ENCODE measurements around the gene ZNF774. TPM values are rescaled to one million over a fixed set of nuclear protein-coding genes. Genes with fewer than 3 reads are reported as not detected.
"Not testable (repeated sequence)": the region's sequence is repeated elsewhere in the genome, so short reads cannot be mapped to it uniquely, and the experiment has no call there.

Gene ZNF774
- total RNA-seq, 1 donor from 2014 or later = 3.2 TPM

GRCh38 chr15:90402767-90403166 lies 50.7 kb downstream of the ZNF774 start:
- H3K36me3 Mint-ChIP-seq (ENCODE audit: low read depth) = peaks cover 2% of the 10 kb centered on the region
- no peaks in the 10 kb centered on the region for H3K27me3 Mint-ChIP-seq (ENCODE audit: low read depth)
- no peak for DNase-seq (ENCODE audit: low spot score)
- H3K4me3 Mint-ChIP-seq (ENCODE audit: unreplicated experiment) = peak overlapping the region; percentile 29
- peak overlapping the region; percentile 96 for H3K27ac Mint-ChIP-seq (ENCODE audit: unreplicated experiment)
- H3K9me3 Mint-ChIP-seq (ENCODE audit: low read depth) = no peaks in the 10 kb centered on the region
- H3K4me1 Mint-ChIP-seq (ENCODE audit: low read depth) = peaks cover 83% of the 10 kb centered on the region
- TF ChIP-seq CTCF (IDR thresholded peaks at IDR 0.05) = no peak

- Mint-ChIP-seq H3K27me3 (ENCODE audit: low read depth) (no peaks in the 10 kb centered on the region), H3K4me3 (ENCODE audit: unreplicated experiment) (no peak overlapping the region), H3K36me3 (ENCODE audit: low read depth) (peaks cover 6% of the 10 kb centered on the region), H3K27ac (ENCODE audit: unreplicated experiment) (peak overlapping the region; percentile 95), H3K4me1 (ENCODE audit: low read depth) (peaks cover 91% of the 10 kb centered on the region), H3K9me3 (ENCODE audit: low read depth) (peaks cover 3% of the 10 kb centered on the region)
- DNase-seq (ENCODE audit: low spot score) = no peak
- TF ChIP-seq CTCF (IDR thresholded peaks at IDR 0.05) = no peak
These were observed 53.0 kb downstream of the ZNF774 start for GRCh38 chr15:90405055-90405607.

DNA sequence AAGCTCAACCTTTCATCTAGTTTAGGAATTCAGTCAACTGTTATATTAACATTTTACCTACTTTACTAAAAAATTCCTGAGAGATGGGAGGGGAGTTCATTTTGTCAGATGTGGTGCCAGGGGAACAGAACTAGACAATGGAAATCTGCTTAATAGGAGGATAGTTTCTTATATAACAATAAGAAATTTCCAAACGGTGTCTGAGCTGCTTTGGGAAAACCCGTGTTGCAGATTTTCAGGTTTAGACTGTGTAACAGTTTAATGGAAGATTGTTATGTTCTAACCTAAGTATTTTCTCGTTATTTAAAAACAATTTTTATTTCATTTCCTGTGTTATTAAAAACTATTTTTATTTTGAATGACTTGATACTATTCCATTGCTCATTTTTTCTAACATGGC lies 55.3 kb downstream of the ZNF774 start:
- peaks cover 3% of the 10 kb centered on the region for H3K9me3 Mint-ChIP-seq (ENCODE audit: low read depth)
- DNase-seq (ENCODE audit: low spot score) = no peak
- H3K4me1 Mint-ChIP-seq (ENCODE audit: low read depth) = peaks cover 77% of the 10 kb centered on the region
- H3K36me3 Mint-ChIP-seq (ENCODE audit: low read depth) = peaks cover 9% of the 10 kb centered on the region
- H3K27ac Mint-ChIP-seq (ENCODE audit: unreplicated experiment) = peak overlapping the region; percentile 95
- no peaks in the 10 kb centered on the region for H3K27me3 Mint-ChIP-seq (ENCODE audit: low read depth)
- no peak for TF ChIP-seq CTCF (IDR thresholded peaks at IDR 0.05)
- H3K4me3 Mint-ChIP-seq (ENCODE audit: unreplicated experiment) = no peak overlapping the region

GRCh38 chr15:90407871-90408317 lies 55.8 kb downstream of the ZNF774 start:
- Mint-ChIP-seq H3K9me3 (ENCODE audit: low read depth) (peaks cover 3% of the 10 kb centered on the region), H3K4me1 (ENCODE audit: low read depth) (peaks cover 77% of the 10 kb centered on the region), H3K4me3 (ENCODE audit: unreplicated experiment) (no peak overlapping the region), H3K27me3 (ENCODE audit: low read depth) (no peaks in the 10 kb centered on the region), H3K36me3 (ENCODE audit: low read depth) (peaks cover 9% of the 10 kb centered on the region), H3K27ac (ENCODE audit: unreplicated experiment) (peak overlapping the region; percentile 95)
- no peak for TF ChIP-seq CTCF (IDR thresholded peaks at IDR 0.05)
- DNase-seq (ENCODE audit: low spot score) = no peak

DNA sequence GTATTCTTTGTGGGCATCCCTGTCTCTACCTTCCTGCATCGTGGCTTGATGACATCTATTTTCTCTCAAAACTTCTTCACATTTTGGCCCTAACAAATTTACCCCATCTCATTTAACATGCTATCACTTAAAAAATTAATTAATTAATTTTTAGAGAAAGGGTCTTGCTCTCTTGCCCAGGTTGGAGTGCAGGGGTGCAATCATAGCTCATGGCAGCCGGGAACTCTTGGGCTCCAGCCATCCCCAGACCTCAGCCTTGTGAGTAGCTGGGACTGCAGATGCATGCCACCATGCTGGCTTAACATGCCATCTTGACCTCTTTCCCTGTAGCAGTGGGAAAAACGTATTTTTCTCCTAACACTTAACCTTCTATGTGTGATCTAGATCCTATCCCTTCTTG lies 56.6 kb downstream of the ZNF774 start:
- no peak for TF ChIP-seq CTCF (IDR thresholded peaks at IDR 0.05)
- no peak for DNase-seq (ENCODE audit: low spot score)
- Mint-ChIP-seq H3K9me3 (ENCODE audit: low read depth) (peaks cover 3% of the 10 kb centered on the region), H3K27ac (ENCODE audit: unreplicated experiment) (no peak overlapping the region), H3K4me3 (ENCODE audit: unreplicated experiment) (no peak overlapping the region), H3K27me3 (ENCODE audit: low read depth) (no peaks in the 10 kb centered on the region), H3K36me3 (ENCODE audit: low read depth) (peaks cover 9% of the 10 kb centered on the region), H3K4me1 (ENCODE audit: low read depth) (peaks cover 78% of the 10 kb centered on the region)

- not testable (repeated sequence) for H3K4me3 Mint-ChIP-seq (ENCODE audit: unreplicated experiment)
These were observed 57.5 kb downstream of the ZNF774 start for GRCh38 chr15:90409587-90409986.

DNA sequence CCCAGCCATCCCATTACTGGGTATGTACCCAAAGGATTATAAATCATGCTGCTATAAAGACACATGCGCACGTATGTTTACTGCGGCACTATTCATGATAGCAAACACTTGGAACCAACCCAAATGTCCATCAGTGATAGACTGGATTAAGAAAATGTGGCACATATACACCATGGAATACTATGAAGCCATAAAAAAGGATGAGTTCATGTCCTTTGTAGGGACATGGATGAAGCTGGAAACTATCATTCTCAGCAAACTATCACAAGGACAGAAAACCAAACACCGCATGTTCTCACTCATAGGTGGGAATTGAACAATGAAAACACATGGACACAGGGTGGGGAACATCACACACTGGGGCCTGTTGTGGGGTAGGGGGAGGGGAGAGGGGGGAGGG lies 58.2 kb downstream of the ZNF774 start:
- DNase-seq (ENCODE audit: low spot score); H3K27ac Mint-ChIP-seq (ENCODE audit: unreplicated experiment); H3K9me3 Mint-ChIP-seq (ENCODE audit: low read depth): not testable (repeated sequence)

More at GRCh38 chr15:90409587-90409986, 57.5 kb downstream of the ZNF774 start:
- H3K27ac Mint-ChIP-seq (ENCODE audit: unreplicated experiment); H3K27me3 Mint-ChIP-seq (ENCODE audit: low read depth); H3K36me3 Mint-ChIP-seq (ENCODE audit: low read depth); H3K9me3 Mint-ChIP-seq (ENCODE audit: low read depth); DNase-seq (ENCODE audit: low spot score): not testable (repeated sequence)
- H3K4me1 Mint-ChIP-seq (ENCODE audit: low read depth) = peaks cover 79% of the 10 kb centered on the region

More for the DNA sequence above, 58.2 kb downstream of the ZNF774 start:
- H3K36me3 Mint-ChIP-seq (ENCODE audit: low read depth); H3K4me3 Mint-ChIP-seq (ENCODE audit: unreplicated experiment); H3K27me3 Mint-ChIP-seq (ENCODE audit: low read depth): not testable (repeated sequence)
- H3K4me1 Mint-ChIP-seq (ENCODE audit: low read depth) = peaks cover 79% of the 10 kb centered on the region

Data from chondrocyte (in vitro differentiated cells).